ENCODE data around the gene MAP3K3.

The MAP3K3 gene

DNA sequence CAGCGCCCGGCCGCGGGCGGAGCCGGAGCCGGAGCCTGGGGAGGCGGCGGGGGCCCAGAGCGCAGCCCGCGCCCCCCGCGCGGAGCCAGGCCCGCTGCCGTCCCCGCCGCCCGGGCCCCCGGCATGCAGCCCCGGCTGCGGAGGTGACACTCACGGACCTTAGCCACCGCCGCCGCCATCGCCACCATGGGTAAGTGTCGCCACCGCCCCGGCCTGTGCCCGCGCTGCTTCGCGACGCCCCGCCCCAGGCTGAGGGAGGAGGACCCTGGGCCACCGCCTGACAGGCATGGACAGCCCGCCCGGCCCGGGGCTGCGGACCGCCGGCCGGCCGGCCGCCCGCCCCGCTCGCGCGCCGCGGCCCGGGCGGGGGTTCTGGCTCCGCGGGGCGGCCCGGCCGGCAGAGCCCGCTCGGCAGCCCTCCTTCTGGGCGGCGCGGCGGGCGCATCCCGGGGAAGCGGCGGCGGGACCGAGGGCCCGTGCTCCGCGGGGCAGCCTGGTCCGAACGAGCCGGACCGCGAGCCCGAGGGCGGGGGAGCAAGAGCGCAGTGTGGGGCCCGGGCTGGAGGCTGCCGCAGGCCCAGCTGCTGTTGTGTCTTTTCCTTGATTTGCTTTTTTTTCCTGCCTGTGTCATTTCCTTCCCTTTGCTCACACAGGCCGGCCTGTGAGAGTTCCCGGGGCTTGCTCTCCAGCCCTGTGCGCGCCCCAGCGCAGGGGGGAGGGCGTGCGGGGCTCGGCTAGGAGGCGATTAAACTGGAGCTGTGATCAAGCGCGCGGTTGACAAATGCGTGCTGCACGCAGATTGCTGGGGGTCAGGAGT is 565 bp downstream of the MAP3K3 start:
- peak; percentile 55 for DNase-seq (ENCODE audit: low spot score)

DNA sequence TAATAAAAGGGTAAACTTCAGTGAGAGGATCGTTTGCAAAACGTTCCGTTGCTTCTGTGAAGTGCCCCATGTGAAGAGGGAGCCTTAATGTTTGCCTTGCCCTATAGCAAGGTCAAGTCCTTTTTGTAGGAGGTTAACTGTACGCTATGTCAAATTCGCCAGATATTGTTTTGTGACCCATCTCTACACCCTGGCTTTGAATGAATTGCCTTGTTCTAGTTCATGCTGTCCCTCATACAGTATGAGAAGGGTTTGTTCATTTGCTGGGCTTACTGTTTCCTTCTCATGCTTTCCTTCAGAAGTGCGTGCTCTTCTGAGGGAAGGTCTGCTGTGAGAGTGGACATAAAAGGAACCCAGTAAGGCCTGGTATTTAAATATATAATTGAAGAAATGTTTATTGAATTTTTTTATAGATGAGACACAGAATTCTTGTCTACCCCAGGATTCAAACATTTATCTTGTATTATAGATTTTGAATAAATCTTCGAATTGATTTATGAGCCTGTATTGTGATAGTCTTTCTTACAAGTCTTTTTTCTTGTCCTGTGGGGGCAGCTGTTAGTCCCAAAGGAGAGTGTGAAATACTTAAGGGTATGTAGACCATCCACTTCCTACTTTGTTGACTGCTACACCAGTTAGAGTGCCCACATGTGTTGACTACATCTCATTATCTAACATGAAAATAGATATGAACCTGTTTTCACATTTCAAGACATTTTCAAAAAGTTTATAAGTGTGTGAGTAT is 1.7 kb downstream of the MAP3K3 start:
- peak; percentile 37 for DNase-seq (ENCODE audit: low spot score)

DNA sequence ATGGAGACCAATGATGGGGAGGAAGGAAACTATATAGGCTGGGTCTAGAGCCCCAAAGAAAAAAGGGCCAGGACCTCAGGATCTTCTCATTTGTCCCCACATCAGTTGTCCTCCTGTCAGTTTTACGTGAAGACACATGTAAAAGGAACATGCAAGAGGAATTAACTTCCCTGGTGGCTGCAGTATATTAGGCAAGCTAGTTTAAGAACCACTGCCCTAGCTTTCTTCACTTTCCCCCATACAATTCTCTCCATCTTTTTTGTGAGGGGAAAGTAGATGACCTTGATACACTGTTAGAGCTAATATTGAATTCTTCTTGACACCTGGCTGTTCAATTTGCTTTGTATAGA is 2.3 kb downstream of the MAP3K3 start:
- no peak for DNase-seq (ENCODE audit: low spot score)

DNA sequence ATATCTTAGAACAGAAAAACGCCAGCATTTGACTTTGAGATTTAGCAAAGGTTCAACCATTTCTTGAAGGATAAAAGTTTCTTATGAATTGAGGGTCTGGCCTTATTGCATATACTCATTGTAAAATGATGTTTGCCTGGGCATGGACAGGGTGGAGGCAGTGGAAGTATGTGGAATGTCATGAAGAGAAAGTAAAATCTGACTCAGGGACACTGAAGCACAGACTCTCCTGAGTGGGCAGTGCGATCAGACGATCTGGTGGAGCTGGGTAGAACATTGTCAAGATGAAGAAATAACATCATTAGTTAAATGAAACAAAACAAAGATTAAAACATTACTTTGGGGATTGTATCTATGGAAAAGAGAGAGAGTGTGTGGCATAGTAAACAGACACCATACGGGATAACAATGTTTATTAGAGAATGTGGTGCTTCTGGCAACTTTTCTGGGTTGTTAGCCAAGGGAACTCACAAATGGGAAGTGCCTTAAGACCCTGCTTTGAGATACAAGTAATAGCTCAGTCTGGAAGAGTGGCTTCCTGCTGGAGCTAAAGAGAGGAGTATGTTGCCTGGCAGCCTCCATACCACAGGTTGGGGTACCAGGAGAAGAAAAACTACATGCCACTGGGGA is 4.4 kb downstream of the MAP3K3 start:
- no peak for DNase-seq (ENCODE audit: low spot score)

DNA sequence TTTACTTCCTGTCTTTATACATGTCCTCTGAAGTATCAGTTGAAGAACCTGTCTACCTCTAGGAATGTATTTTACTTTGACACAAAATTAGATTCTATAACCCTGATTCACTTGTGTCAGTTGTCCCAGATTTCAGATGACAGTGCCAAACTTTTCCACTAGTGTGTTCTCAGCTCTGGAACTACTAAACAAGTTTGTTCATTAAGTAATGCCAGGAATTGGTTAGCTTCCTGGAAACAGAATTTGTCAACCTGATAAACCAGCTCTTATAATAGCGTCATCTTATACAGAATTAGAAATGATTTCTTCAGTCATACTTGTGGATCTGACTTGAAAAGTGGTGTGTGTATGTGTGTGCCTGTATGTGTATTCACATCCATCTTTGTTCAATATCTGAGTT is 7.4 kb downstream of the MAP3K3 start:
- no peak for DNase-seq (ENCODE audit: low spot score)

DNA sequence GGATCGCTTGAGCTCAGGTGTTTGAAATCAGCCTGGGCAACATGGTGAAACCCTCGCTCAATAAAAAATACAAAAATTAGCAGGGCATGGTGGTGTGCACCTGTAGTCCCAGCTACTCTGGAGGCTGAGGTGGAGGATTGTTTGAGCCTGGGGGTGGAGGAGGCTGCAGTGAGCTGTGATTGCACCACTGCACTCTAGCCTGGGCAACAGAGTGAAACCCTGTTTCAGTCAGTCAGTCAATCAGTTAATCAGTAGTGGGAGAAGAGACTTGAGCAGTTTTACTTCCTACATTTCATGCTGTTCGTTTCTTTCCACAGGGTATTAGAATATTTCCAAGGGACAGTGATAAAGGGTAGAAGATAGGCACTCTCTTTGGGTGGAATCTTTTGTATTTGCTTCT is 8.8 kb downstream of the MAP3K3 start:
- no peak for DNase-seq (ENCODE audit: low spot score)

DNA sequence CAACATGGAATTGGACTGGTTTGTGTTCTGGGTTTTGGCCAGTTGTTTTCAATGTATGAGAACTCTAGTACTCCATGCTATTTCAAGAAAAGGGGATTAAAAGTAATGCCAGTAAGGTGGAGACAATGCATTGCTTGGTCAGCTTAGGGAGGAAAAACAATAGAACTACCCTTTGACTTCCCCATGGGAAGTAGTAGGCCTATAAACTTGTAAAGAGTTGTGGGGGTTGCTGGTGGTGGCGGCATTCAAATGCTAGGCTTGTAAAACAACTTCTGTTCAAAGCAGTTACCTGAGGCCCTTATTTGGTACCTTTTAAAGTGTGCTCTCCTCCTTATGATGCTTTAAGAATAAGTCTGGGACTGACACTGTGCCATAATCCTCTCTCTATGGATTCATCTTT is 9.4 kb downstream of the MAP3K3 start:
- DNase-seq (ENCODE audit: low spot score) = no peak

DNA sequence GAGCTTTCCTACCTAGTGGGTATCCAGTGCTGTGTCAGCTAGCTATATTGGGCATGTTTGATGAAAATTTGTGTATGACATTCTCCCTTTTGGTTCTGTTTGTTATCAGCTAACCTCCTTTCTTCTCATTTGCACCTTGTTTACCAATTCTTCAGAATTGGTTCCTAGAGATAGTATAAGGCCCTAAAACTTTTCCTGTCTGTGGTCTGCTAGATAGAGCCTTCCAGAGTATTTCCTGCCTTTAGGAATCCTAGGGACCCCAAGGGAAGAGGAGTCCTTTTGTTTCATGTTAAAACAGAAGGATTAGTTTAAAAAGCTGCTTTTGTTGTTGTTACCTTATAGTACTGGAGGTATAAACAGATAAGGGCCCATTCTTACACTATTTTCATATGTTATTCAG is 11.5 kb downstream of the MAP3K3 start:
- no peak for DNase-seq (ENCODE audit: low spot score)

DNA sequence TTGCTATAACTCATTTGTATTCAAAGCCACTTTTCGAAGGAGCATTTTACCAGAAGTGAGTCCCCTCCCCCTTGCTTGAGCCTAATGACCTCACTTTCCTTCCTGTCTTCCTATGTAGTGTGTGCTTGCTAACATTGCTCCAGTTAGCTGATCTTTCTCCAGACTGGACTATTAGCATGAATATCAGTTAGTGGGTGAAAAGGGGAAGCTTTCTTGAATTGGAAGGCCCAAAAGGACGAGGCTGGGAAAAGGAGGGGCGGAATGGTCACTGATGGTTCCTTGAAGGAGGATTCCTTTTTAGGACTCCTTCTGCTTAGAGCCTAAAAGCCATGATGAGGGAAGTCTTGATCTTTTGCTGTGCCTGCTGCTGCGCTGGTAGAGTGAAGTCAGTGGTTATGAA is 11.9 kb downstream of the MAP3K3 start:
- peak; percentile 49 for DNase-seq (ENCODE audit: low spot score)

DNA sequence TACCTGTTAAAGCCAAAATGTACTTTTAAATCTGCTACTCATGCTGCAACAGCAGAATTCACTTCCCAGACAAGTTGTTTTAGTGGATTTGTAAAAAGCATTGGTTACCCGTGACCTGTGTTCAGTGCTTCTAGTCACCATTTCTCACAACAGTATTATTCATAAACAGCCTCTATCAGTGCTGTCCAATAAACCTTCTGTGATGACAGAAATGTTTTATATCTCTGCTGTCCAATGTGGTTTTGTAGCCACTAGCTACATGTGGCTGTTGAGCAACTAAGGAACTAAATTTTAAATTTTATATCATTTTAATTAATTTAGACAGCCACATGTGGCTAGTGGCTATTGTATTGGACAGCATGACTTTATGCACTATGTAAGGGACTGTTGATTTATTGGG is 12.6 kb downstream of the MAP3K3 start:
- no peak for DNase-seq (ENCODE audit: low spot score)

DNA sequence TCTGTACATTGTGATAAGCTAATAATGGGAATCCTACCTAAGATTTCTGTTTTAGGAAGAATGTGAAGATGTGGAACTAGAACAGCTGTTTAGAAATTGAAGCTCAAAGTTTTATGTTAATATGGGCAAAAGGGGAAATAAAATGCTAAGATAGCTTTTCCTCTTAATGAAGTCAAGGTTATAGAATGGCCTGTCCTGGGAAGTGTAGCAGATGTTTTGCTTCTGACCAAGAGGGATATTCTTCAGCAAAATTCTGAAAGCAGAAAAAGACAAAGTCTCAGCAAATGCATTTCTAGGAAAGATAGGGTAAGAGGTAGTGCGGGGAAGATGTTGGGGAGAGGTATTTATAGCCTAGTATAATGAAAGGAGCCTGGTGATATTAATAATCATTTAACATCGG is 13.1 kb downstream of the MAP3K3 start:
- DNase-seq (ENCODE audit: low spot score) = no peak

DNA sequence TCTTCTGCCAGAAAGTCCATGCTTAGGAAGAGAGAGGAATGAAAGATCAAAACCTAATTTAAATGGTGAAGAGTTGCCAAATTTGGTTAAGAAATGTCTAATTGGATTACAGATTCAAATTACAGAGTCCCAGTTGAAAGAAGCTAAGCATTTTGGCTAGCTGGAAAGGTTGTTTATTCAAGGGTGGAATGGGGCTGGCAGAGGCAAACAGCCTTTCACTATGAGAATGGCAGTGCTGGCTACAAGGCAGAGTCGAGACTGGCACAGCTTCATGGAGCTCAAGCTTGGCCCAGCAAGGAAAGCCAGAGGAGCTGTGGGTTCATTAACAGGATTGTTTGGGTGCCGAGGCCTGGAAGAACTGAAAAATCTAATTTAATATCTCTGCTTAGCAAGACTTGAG is 13.6 kb downstream of the MAP3K3 start:
- DNase-seq (ENCODE audit: low spot score) = peak; percentile 77

DNA sequence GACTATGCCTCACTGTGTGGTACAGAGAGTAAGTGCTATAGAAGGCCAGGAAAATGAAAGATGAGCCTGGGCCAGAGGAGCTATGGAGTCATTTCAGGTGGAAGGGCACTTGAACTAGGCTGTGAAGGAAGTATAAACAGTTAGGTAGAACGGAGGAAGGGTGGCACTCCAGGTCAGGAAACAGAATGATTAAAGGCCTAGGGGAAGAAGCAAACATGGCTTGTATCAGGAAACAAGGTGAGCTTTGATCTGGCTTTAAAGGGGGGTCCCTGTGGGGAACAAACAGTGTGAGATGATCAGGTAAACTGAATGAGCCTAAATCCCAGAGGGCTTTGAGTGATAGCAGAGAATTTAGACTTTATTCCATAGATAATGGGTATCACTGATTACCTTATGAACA is 16.9 kb downstream of the MAP3K3 start:
- no peak for DNase-seq (ENCODE audit: low spot score)

DNA sequence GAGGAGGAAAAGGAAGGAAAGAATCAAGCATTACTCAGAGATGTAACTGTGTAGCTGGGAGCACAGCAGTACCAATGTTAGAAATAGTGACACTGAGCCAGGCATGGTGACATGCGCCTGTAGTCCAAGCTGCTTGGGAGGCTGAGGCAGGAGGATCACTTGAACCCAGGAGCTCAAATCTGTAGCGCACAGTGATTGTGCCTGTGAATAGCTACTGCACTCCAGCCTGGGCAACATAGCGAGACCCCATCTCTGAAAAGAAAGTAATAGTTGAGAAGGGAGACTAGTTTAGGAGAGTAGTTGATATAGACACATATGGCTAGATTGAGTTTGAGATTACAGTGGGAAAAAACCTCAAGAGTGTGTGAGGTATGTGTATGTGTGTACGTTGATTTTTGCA is 17.8 kb downstream of the MAP3K3 start:
- no peak for DNase-seq (ENCODE audit: low spot score)

DNA sequence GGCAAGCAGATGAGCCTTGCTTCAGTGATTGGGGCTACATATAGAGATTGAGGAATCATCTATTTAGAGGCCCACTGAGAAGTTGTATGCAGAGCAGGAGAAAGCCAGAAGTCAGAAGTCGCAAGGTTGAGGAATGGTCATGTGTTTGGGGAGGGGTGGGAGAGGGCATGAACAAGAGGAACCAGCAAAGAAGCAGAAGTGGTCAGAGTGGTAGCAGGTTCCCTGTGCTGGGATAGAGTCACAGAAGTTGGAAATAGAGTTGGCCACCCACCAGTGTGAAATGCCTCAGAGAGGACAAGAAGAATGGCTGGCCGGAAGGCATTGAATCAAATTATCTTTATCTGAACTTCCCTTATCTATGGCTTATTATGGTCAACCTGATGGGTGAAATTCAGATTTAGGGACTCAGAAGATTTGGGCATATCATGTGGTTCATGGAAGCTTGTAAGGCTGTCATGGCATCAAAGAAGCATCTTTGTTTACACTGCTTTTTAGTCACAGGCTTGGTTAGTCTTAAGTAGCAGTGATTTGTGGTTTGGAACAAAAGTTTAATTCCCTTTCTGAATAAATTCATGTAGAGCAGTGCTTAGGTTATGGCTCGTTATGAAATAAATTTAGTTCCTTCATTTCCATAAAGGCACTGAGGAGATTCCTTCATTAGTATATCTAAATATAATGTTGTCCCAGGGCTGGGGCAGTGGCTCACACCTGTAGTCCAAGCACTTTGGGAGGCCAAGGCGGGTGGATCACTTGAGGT is 19.7 kb downstream of the MAP3K3 start:
- peak; percentile 84 for DNase-seq (ENCODE audit: low spot score)

DNA sequence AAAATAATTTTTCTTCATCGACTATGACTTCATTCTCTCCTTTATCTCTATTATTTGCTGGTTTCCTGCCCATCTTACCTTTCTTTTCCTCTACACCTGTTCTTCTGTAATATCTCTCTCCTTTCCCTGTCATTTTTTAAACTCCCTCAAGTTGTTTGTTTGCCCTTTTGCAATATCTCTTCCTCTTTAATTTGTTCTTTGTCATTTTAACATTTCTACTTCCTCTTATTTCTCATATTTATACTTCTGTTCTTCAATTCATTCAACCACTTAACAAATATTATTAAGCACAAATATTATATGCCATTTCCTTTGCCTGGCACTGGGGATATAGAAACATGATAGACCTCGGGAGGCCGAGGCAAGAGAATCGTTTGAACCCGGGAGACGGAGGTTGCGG is 22.6 kb downstream of the MAP3K3 start:
- DNase-seq (ENCODE audit: low spot score) = no peak

DNA sequence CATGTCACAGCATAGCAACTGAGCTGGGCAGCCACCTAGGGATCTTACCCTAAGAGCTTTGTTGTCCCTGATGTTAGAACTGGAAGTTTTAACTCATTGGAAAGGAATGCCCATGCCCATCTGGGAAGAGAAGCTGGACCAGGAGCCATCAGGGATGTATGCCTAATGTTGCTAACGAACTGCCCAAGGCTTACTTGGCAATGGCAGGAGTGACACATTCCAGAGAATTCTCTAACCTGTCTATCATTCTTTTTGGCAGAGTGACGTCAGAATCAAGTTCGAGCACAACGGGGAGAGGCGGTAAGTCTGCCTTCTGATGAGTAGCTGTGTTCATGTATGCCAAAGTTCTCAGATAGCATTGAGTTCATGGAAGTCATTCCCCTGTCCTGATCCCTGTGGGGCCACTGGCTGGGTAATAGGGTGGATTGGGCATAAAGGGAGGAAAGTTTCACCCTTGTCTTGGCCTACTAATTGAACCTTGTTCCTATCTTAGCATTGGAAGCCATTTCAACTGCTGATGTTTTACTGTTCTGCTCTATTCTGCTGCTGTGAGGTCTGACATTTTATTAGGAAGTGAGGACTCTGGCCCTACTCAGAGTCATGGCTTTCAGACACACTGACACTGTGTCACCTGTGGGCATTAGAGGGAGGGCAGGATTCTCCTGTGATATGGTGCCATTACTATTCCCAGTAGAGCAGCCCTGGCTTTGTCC is 23.7 kb downstream of the MAP3K3 start:
- no peak for DNase-seq (ENCODE audit: low spot score)

DNA sequence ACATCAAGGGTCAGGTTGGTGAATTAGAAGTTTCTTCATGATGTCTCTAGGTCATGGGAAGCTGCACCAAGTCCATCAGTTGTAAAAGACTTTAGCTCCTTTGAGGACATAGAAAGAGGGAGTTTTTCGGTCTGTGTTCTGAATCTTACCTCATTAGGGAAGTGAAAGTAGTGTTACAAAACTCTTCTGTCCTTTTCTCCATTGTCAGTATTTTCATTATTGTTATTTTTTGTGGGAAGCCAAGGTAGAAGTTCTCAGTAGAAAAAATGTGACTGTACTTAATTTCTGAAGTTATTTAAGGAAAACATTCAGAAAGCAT is 24.2 kb downstream of the MAP3K3 start:
- peak; percentile 64 for DNase-seq (ENCODE audit: low spot score)

DNA sequence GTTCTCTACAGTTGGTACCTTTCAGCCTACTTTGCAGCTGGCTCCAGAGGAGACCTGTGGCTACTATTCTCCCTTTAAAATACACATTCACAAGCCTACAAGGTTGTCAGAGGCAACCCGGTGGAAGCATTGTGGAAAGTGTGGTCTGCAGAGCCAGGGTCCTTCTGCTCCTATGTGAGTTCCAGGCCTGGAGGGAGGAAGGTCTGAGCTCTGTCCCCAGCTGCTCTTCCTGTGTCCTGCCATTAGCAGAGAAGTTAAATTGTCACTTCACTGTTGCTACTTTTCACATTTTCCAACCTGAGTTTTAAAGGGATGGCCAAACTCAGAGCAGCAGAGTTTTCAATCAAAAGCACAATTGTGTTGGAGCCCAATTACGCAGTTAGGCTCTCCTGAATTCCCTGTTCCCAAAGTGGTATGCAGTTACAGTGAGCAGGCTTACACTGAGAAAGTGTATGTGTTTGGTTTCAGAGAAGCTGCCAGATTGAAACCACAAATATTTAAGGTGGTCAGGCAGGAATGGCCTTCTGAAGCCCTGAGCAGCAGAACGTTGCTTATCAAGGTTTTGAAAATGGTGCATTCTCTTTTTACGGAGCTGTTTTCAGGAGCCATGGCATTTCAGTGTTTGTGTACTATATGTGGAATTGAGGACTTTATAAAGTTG is 25.0 kb downstream of the MAP3K3 start:
- DNase-seq (ENCODE audit: low spot score) = no peak

DNA sequence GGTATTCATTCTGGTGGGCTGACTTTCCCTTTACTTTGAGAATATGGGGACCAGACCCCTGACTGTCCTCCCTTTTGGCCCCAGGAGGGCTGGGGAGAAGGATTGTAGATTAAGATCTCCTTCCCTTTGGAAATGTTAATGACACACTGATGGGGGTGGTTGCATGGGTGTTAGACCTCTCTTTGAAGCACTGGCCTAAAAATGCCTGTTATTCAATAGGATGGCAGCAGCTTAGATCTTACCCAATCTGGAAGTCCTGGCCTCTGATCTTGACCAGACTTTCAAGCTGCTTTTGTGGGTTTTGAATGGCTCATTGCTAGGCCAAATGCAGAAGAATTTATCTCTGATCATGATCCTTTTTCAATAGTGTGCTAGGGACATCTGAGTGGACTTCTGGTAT is 25.7 kb downstream of the MAP3K3 start:
- no peak for DNase-seq (ENCODE audit: low spot score)

DNA sequence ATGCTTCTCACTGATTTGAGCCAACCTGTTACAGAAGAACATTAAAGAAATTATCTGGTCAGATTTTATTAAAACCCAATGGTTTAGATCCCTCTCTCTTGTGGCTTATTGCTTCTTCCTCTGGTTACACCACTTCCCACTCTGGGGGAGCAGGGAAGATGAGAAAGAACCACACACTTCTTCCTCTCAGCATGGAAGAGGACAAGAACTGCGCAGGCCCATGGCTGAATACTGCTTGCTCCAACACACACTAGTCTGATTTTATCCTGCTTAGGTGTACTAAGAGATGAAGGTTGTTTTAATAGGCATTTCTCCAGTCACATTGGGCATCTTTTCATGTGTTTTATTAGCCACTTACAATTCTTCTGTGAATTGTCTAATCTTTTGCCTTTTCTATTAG is 27.6 kb downstream of the MAP3K3 start:
- peak; percentile 58 for DNase-seq (ENCODE audit: low spot score)

DNA sequence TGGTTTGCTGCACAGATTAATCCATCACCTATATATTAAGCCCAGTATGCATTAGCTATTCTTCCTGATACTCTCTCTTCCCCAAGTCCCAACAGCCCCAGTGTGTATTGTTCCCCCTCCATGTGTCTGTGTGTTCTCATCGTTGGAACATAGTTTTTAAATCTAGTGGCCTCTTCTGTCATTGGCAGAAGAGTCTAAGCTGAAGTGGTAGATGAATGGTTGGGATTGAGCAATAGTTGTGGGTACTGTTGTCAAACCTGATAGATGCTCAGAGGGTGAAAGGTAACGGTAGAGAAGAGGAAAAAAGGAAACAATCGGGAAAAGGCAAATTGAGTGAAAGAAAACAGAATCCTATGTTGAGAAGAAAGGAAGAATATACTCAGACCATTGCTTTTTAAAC is 29.9 kb downstream of the MAP3K3 start:
- no peak for DNase-seq (ENCODE audit: low spot score)
